A549 (cell line): ENCODE measurements around the gene ARHGAP20. TPM values are rescaled to one million over a fixed set of nuclear protein-coding genes. Genes with fewer than 3 reads are reported as not detected.

Source experiments
- ATAC-seq, 2 experiments: fragments of 200-7000 bp in 1 of 2; fragments of >200 bp in 1 of 2; cut with Nextera tagmentation in 1 of 2; cut with Tn5 transposase in 1 of 2; 3 replicates each; pipeline versions ENCODE4 v1.8.0 to v1.9.1; 2018 to 2020; ENCODE audit warnings: mild to moderate bottlenecking in 1 of 2, moderate library complexity in 1 of 2
- CTCF ChIA-PET: fragments of 300-600 bp; sonication (Branson Sonifier 250); formaldehyde crosslinking; extraction: SDS; loops from one replicate; lab custom pipeline; 2021; ENCODE audit warnings: antibody characterized with exemption, inconsistent platforms; lab: Yijun Ruan, JAX
- POLR2A ChIA-PET: fragments of 350-600 bp; formaldehyde crosslinking; extraction: SDS; loops from one replicate; lab custom pipeline; 2021; ENCODE audit warnings: antibody characterized with exemption, inconsistent platforms; lab: Yijun Ruan, JAX
- DNase-seq, 2 experiments: peaks; one replicate each; pipeline versions ENCODE4 v3.0.0 to v3.0.0-alpha.2; 2011 to 2016; ENCODE audit warnings: low read depth in 1 of 2, low spot score in 1 of 2
- FAIRE-seq: peaks from 2 replicates; lab custom pipeline; 2011; peaks lifted over from hg19 to GRCh38; lab: Jason Lieb, UNC
- H3K27ac ChIP-seq, 2 experiments: fragments of >200 bp; sonication (Bioruptor Twin); formaldehyde crosslinking; 3 replicates each; pipeline ENCODE4 v1.5.1; 2016 to 2017
- H3K4me1 ChIP-seq: fragments of >200 bp; sonication (Bioruptor Twin); formaldehyde crosslinking; 3 replicates; pipeline ENCODE4 v1.6.1; 2016
- H3K4me2 ChIP-seq: fragments of >200 bp; sonication (Bioruptor Twin); formaldehyde crosslinking; 3 replicates; pipeline ENCODE4 v1.6.1; 2016
- H3K4me3 ChIP-seq: fragments of >200 bp; sonication (Bioruptor Twin); formaldehyde crosslinking; 3 replicates; pipeline ENCODE4 v1.5.1; 2016
- H3K9me3 ChIP-seq: fragments of >200 bp; sonication (Bioruptor Twin); formaldehyde crosslinking; 3 replicates; pipeline ENCODE4 v1.6.1; 2016
- ATOH8 ChIP-seq: fragments of 250-450 bp; sonication (Bioruptor Pico); IDR thresholded peaks from 2 replicates; pipeline ENCODE4 v1.5.0; 2020; ENCODE audit warnings: low read depth, mild to moderate bottlenecking, moderate library complexity
- CEBPB ChIP-seq, 2 experiments: fragments of >200 bp in 1 of 2; sonication (Bioruptor Twin) in 1 of 2; formaldehyde crosslinking in 1 of 2; IDR thresholded peaks; 2 replicates each; pipeline ENCODE4 v1.6.1; 2012 to 2016
- E2F6 ChIP-seq: IDR thresholded peaks from 2 replicates; pipeline ENCODE4 v1.6.1; 2012; ENCODE audit warnings: low read depth, borderline replicate concordance
- EHF ChIP-seq: fragments of 250-450 bp; sonication (Bioruptor Pico); IDR thresholded peaks from 2 replicates; pipeline ENCODE4 v1.5.0; 2020; ENCODE audit warnings: mild to moderate bottlenecking
- EHMT2 ChIP-seq: fragments of 200-600 bp; sonication (generic); IDR thresholded peaks from 2 replicates; pipeline ENCODE4 v1.6.1; 2016; ENCODE audit warnings: antibody characterized with exemption, low read depth, mild to moderate bottlenecking, moderate library complexity
- EP300 ChIP-seq, 2 experiments: fragments of >200 bp; sonication (Bioruptor Twin); formaldehyde crosslinking; IDR thresholded peaks; 2 replicates in 1 of 2; 3 replicates in 1 of 2; pipeline ENCODE4 v1.6.1; 2016 to 2017
- ESRRA ChIP-seq: fragments of 150-350 bp; IDR thresholded peaks from 2 replicates; pipeline ENCODE4 v1.6.1; 2014; ENCODE audit warnings: mild to moderate bottlenecking, low read length, borderline replicate concordance
- FOSL2 ChIP-seq, 2 experiments: fragments of 450-650 bp in 1 of 2; fragments of >200 bp in 1 of 2; sonication (Bioruptor Twin) in 1 of 2; formaldehyde crosslinking; IDR thresholded peaks; 2 replicates each; pipeline versions ENCODE4 v1.5.0 to v1.6.1; 2016 to 2020; ENCODE audit warnings: mild to moderate bottlenecking in 1 of 2, moderate library complexity in 1 of 2
- HDAC2 ChIP-seq: fragments of 200-600 bp; sonication (generic); IDR thresholded peaks from 2 replicates; pipeline ENCODE4 v1.6.1; 2016
- KDM1A ChIP-seq: fragments of 200-600 bp; sonication (generic); IDR thresholded peaks from 2 replicates; pipeline ENCODE4 v1.6.1; 2016; ENCODE audit warnings: low read depth, mild to moderate bottlenecking
- KDM5A ChIP-seq: fragments of 200-600 bp; sonication (generic); IDR thresholded peaks from 2 replicates; pipeline ENCODE4 v1.6.1; 2016; ENCODE audit warnings: antibody characterized with exemption, mild to moderate bottlenecking
- MAFK ChIP-seq: fragments of 450-650 bp; IDR thresholded peaks from 2 replicates; pipeline ENCODE4 v1.6.1; 2014; ENCODE audit not compliant: partially characterized antibody
- MAX ChIP-seq: IDR thresholded peaks from 2 replicates; pipeline ENCODE4 v1.6.1; 2012
- NR3C1 ChIP-seq: fragments of >200 bp; sonication (Bioruptor Twin); formaldehyde crosslinking; IDR thresholded peaks from 3 replicates; pipeline ENCODE4 v1.6.1; 2017
- POLR2A ChIP-seq: IDR thresholded peaks from 2 replicates; pipeline ENCODE4 v1.6.1; 2012; ENCODE audit warnings: mild to moderate bottlenecking, low read length
- RCOR1 ChIP-seq: fragments of 150-350 bp; IDR thresholded peaks from 2 replicates; pipeline ENCODE4 v1.6.1; 2014; ENCODE audit warnings: antibody characterized with exemption, low read length, low read depth
- RNF2 ChIP-seq: fragments of 200-600 bp; sonication (generic); IDR thresholded peaks from 2 replicates; pipeline ENCODE4 v1.6.1; 2016; ENCODE audit warnings: low read depth, mild to moderate bottlenecking, antibody characterized with exemption, moderate library complexity, borderline replicate concordance
- SMC3 ChIP-seq: fragments of >200 bp; sonication (Bioruptor Twin); formaldehyde crosslinking; IDR thresholded peaks from 3 replicates; pipeline ENCODE4 v1.6.1; 2018; ENCODE audit warnings: inconsistent platforms
- SREBF2 ChIP-seq: fragments of 450-650 bp; IDR thresholded peaks from 2 replicates; pipeline ENCODE4 v1.6.1; 2014; ENCODE audit warnings: mild to moderate bottlenecking, moderate library complexity
- ZFP36 ChIP-seq: fragments of 450-650 bp; IDR thresholded peaks from 2 replicates; pipeline ENCODE4 v1.6.1; 2014; ENCODE audit warnings: borderline replicate concordance; ENCODE audit not compliant: partially characterized antibody
- WGBS: methylation state at CpG from one replicate; pipeline ENCODE4 v1.1.6; 2017; ENCODE audit errors: missing lambda C conversion rate; 5-methylcytosine and 5-hydroxymethylcytosine counted together
- polyA minus RNA-seq: library from RNA; depleted of rRNA, polyadenylated mRNA; stranded (reverse); fragments of >200 nt; gene quantifications from 2 replicates; pipeline ENCODE4 v1.2.3, GENCODE V29; 2011; rRNA and poly(A)+ RNA removed
- polyA plus RNA-seq, 4 experiments: library from polyadenylated mRNA; depleted of rRNA in 3 of 4; stranded (reverse); fragments of >200 nt; fragmentation: RNase III in 1 of 4; extraction: RNeasy Plus Mini Kit Qiagen cat#74134 plus additional on column Dnase treatment in 1 of 4; gene quantifications; 2 replicates in 3 of 4; 3 replicates in 1 of 4; pipeline ENCODE4 v1.2.3, GENCODE V29; 2011 to 2017

Gene ARHGAP20
- 0.01 TPM in 1 of 2 replicates, not detected in the other for polyA plus RNA-seq (2011; rRNA removed)
- 0.01 TPM in 1 of 2 replicates, not detected in the other for polyA plus RNA-seq (2012; cell fraction: cytosol; rRNA removed)
- polyA plus RNA-seq (2012; cell fraction: nucleus; rRNA removed), result not detected in 2 replicates
- not detected in 3 replicates for polyA plus RNA-seq (2017; fragmentation: RNase III; extraction: RNeasy Plus Mini Kit Qiagen cat#74134 plus additional on column Dnase treatment)
- not detected in 2 replicates for polyA minus RNA-seq

- DNase-seq, result peak; percentile 14 to 15
- peak; percentile 75 to 86 for ATAC-seq
- H3K4me2 ChIP-seq, result peak within 1 kb of the TSS; percentile 88
- no peak within 1 kb of the TSS for H3K27ac ChIP-seq
- POLR2A ChIA-PET, result no interaction called here
- peaks cover 7% of the 10 kb centered on the region; the same call in 2 of the 3 replicates for H3K4me1 ChIP-seq
- FAIRE-seq, result no peak
- WGBS, result 20% methylated on average over 1 of the region's 109 CpGs
- no peaks in the 10 kb centered on the region for H3K9me3 ChIP-seq
- TF ChIP-seq EP300 (IDR thresholded peaks at IDR 0.05), result no peak
- TF ChIP-seq EHF (CRISPR knock-in tag), result no peak
- no peak for TF ChIP-seq ESRRA
- no peak for TF ChIP-seq CEBPB (IDR thresholded peaks at IDR 0.05)
- TF ChIP-seq MAX, result peak; percentile 38; the same call in 1 of the 2 replicates
- no peak for TF ChIP-seq ZFP36
- no peak for TF ChIP-seq RCOR1
- TF ChIP-seq RNF2, result no peak; the same call in 1 of the 2 replicates
- no peak for TF ChIP-seq FOSL2 (IDR thresholded peaks at IDR 0.05)
- TF ChIP-seq FOSL2 (CRISPR knock-in tag; IDR thresholded peaks at IDR 0.05), result no peak
- TF ChIP-seq POLR2A, result no peak
- no peak for TF ChIP-seq KDM1A
- TF ChIP-seq SMC3, result no peak
- peak; percentile 51; the same call in 1 of the 2 replicates for TF ChIP-seq E2F6
- TF ChIP-seq ATOH8, result no peak
- TF ChIP-seq EHMT2, result no peak
- TF ChIP-seq NR3C1, result no peak
- CTCF ChIA-PET, result no interaction called here
- peak within 1 kb of the TSS; percentile 41 for H3K4me3 ChIP-seq
Observed at GRCh38 chr11:110711776-110712658, at the start of gene ARHGAP20. Gene ARHGAP20, minus strand, starts transcription at chr11:110712437. Its CDS starts 206 bp downstream, at chr11:110712231.

GRCh38 chr11:110761991-110762390, 49.8 kb upstream of the ARHGAP20 start:
- no peak for FAIRE-seq
- no peak for ATAC-seq
- Histone ChIP-seq H3K27ac (no peak overlapping the region), H3K4me3 (no peak overlapping the region), H3K4me1 (peaks cover 5% of the 10 kb centered on the region; the same call in 2 of the 3 replicates), H3K9me3 (no peaks in the 10 kb centered on the region), H3K4me2 (no peak overlapping the region)
- WGBS, result 18% methylated on average over 1 of the region's 1 CpG
- ChIA-PET POLR2A (no interaction called here), CTCF (no interaction called here)
- TF ChIP-seq SREBF2, result no peak
- DNase-seq, result no peak

- no peak for ATAC-seq
- FAIRE-seq, result no peak
Observed at GRCh38 chr11:110761131-110761530, 48.9 kb upstream of the ARHGAP20 start.

More at GRCh38 chr11:110761131-110761530, 48.9 kb upstream of the ARHGAP20 start:
- Histone ChIP-seq H3K4me3 (no peak overlapping the region), H3K4me1 (peaks cover 5% of the 10 kb centered on the region; the same call in 2 of the 3 replicates), H3K27ac (no peak overlapping the region), H3K4me2 (no peak overlapping the region), H3K9me3 (no peaks in the 10 kb centered on the region)
- DNase-seq, result no peak
- WGBS, result 15% methylated on average over 2 of the region's 2 CpGs
- TF ChIP-seq HDAC2 (no peak), KDM5A (no peak), RCOR1 (no peak), MAFK (peak; percentile 35), SMC3 (no peak)
- ChIA-PET CTCF (no interaction called here), POLR2A (no interaction called here)
